Measurements from ENCODE around the gene DPYD.

GRCh38 chr1:97488530-97488929 is 432.3 kb downstream of the DPYD start:
- TF ChIP-seq CTCF (IDR thresholded peaks at IDR 0.05) (no peak), POLR2A (IDR thresholded peaks at IDR 0.05) (no peak)
